GM20000 (cell line): ENCODE results near the gene MFAP3.
A peak's percentile ranks its signal among the peaks of the same experiment; 100 is the strongest.

ENCODE experiments used
- DNase-seq: peaks from one replicate; pipeline ENCODE4 v3.0.0; 2012; ENCODE audit warnings: low spot score
- CTCF ChIP-seq: IDR thresholded peaks from 2 replicates; pipeline ENCODE4 v1.5.1; 2012; ENCODE audit warnings: mild to moderate bottlenecking, control low read depth; ENCODE audit errors: extremely low read depth, missing control alignments

MFAP3 gene

DNA sequence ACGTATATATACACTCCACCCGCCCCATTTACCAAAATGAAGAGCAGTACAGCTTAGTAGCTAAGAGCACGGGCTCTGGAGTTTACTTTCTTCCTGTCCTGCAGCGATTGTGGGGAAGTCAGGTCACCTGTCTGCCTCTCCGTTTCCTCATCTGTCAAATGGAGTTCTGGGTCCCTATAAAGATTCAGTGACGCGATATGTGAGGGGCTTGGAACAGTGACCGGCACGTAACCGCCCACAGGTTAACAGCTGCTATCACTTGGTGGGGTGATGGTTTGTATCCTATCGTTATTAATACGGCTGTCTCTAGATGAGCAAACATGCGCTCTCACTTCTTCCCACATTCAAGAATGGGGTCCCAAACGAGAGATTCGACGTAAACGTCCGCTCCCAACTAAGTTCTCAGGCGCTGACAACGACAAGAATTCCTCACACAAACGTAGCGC, 483 bp upstream of the MFAP3 start:
- DNase-seq: peak; percentile 50
- TF ChIP-seq CTCF: no peak

DNA sequence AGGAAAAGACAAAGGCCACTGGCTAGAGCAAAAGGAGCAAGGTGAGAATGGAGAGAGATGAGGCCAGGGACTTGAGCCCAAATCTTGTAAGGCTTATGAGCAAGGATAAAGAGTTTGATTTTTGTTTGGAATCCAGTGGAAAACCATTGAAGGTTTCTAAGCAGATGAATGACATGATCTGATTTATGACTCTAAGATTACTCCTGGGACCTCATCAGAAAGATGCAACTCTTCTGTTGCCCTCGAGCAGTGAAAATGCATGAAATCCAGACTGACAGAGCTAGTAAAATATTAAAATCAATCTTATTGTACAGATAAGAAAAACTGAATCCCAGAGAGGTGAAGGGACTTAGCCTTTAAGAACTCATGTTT, 677 bp downstream of the MFAP3 start:
- TF ChIP-seq CTCF: no peak

GRCh38 chr5:154042766-154043165, 4.0 kb downstream of the MFAP3 start:
- no peak for TF ChIP-seq CTCF
- DNase-seq: no peak

More for the DNA sequence above, 677 bp downstream of the MFAP3 start:
- no peak for DNase-seq

GRCh38 chr5:154044099-154044498, 5.3 kb downstream of the MFAP3 start:
- no peak for TF ChIP-seq CTCF
- no peak for DNase-seq

- no peak for DNase-seq
- no peak for TF ChIP-seq CTCF
Observed at GRCh38 chr5:154044581-154044980, 5.8 kb downstream of the MFAP3 start.

DNA sequence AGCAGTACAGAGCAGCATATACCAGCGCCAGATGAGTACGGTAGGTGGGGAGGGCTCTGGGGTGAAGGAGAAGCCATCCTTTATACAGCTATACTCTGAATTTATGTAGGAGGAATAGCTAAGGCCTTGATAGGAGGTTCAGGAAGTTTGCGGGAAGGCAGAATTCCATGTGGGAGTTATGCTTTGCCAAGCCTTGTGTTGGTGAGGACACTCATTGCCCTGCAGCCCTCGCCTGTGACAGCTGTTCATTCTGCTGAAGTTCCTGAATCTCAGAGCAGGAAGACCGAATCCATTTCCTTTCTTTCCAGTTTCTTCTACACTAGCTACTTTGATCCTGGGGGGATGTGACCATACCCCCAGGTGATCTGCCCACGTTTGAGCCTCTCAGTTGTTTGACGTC, 7.7 kb downstream of the MFAP3 start:
- TF ChIP-seq CTCF: no peak
- no peak for DNase-seq

DNA sequence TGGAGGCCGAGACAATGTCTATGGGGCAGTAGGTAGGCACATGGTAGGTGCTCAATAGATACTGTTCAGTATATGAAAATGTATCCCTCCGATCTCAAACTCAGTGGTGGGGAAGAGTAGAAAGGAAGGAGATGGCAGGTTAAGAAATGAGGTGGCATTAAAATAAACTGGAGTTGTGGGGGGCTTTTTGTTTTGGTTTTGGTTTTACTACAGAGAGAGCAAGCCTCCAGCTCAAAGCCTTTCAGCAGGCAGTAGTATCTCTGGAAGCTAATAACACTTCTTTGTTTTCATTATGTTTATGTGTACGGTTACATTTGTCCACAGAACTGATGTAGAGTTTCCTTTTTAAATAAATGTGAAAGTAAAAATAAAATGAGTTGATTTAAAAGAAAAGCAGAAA, 8.6 kb downstream of the MFAP3 start:
- DNase-seq: no peak
- no peak for TF ChIP-seq CTCF

GRCh38 chr5:154049636-154050035, 10.9 kb downstream of the MFAP3 start:
- DNase-seq: no peak
- TF ChIP-seq CTCF: no peak
